Measurements from ENCODE around the gene MAP2K5.

DNA sequence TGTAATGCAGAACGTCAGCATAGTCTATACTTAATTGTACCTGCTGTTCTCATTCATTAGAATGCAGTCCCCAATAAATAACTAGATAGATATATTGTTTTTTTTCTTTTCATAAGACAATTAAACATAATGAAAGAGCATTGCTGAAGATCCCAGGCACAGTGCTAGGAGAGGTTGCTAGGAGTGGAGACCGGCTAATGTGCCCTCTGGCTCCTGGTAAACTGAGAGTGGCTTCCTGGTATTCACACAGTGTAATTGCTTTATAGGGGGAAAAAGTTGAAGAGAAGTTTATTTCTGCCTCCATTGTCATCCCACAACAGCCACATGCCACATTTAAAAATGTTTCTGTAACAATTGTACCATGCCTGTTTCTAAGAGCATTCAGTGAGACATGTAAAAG, 135.6 kb downstream of the MAP2K5 start:
- no peak for TF ChIP-seq POLR2A (IDR thresholded peaks at IDR 0.05; ENCODE audit: low read length)
- TF ChIP-seq GATA1 (IDR thresholded peaks at IDR 0.05; ENCODE audit: low read depth, low read length): no peak
